ENCODE measurements around the gene VAC14. TPM values are rescaled to one million over a fixed set of nuclear protein-coding genes. Genes with fewer than 3 reads are reported as not detected.

Gene VAC14
- total RNA-seq, 1 donor from 2014 or later = 20.6 TPM

- DNase-seq = no peak
These were observed 16.0 kb downstream of the VAC14 start for GRCh38 chr16:70784692-70785555.

- DNase-seq = no peak
These were observed 18.7 kb downstream of the VAC14 start for GRCh38 chr16:70782237-70782636.

GRCh38 chr16:70781800-70782199 is 19.2 kb downstream of the VAC14 start:
- DNase-seq = no peak

GRCh38 chr16:70780546-70780945 is 20.4 kb downstream of the VAC14 start:
- no peak for DNase-seq

- no peak for DNase-seq
These were observed 21.6 kb downstream of the VAC14 start for GRCh38 chr16:70779361-70779760.

GRCh38 chr16:70778901-70779309 is 22.1 kb downstream of the VAC14 start:
- DNase-seq = peak; percentile 10

- DNase-seq = no peak
These were observed 23.0 kb downstream of the VAC14 start for GRCh38 chr16:70777973-70778406.

- no peak for DNase-seq
These were observed 23.5 kb downstream of the VAC14 start for GRCh38 chr16:70777496-70777895.

GRCh38 chr16:70775399-70775798 is 25.6 kb downstream of the VAC14 start:
- DNase-seq = no peak

- DNase-seq = no peak
These were observed 26.7 kb downstream of the VAC14 start for GRCh38 chr16:70774261-70774660.

GRCh38 chr16:70772493-70772892 is 28.5 kb downstream of the VAC14 start:
- no peak for DNase-seq

- DNase-seq = peak; percentile 77
These were observed 30.1 kb downstream of the VAC14 start for GRCh38 chr16:70770626-70771552.

- no peak for DNase-seq
These were observed 30.7 kb downstream of the VAC14 start for GRCh38 chr16:70770291-70770625.

- DNase-seq = no peak
These were observed 31.2 kb downstream of the VAC14 start for GRCh38 chr16:70769761-70770160.

- no peak for DNase-seq
These were observed 31.8 kb downstream of the VAC14 start for GRCh38 chr16:70769131-70769530.

GRCh38 chr16:70768203-70768580 is 32.8 kb downstream of the VAC14 start:
- no peak for DNase-seq

GRCh38 chr16:70767377-70768202 is 33.4 kb downstream of the VAC14 start:
- DNase-seq = no peak

GRCh38 chr16:70766658-70767057 is 34.3 kb downstream of the VAC14 start:
- DNase-seq = no peak

GRCh38 chr16:70766176-70766575 is 34.8 kb downstream of the VAC14 start:
- no peak for DNase-seq

- DNase-seq = no peak
These were observed 35.5 kb downstream of the VAC14 start for GRCh38 chr16:70765491-70765890.

GRCh38 chr16:70764632-70765031 is 36.3 kb downstream of the VAC14 start:
- no peak for DNase-seq

GRCh38 chr16:70760221-70760620 is 40.7 kb downstream of the VAC14 start:
- no peak for DNase-seq

GRCh38 chr16:70759666-70760065 is 41.3 kb downstream of the VAC14 start:
- no peak for DNase-seq
